ENCODE measurements around the gene CXCL9.
"Not testable (repeated sequence)": the region's sequence is repeated elsewhere in the genome, so short reads cannot be mapped to it uniquely, and the experiment has no call there.

The CXCL9 gene

DNA sequence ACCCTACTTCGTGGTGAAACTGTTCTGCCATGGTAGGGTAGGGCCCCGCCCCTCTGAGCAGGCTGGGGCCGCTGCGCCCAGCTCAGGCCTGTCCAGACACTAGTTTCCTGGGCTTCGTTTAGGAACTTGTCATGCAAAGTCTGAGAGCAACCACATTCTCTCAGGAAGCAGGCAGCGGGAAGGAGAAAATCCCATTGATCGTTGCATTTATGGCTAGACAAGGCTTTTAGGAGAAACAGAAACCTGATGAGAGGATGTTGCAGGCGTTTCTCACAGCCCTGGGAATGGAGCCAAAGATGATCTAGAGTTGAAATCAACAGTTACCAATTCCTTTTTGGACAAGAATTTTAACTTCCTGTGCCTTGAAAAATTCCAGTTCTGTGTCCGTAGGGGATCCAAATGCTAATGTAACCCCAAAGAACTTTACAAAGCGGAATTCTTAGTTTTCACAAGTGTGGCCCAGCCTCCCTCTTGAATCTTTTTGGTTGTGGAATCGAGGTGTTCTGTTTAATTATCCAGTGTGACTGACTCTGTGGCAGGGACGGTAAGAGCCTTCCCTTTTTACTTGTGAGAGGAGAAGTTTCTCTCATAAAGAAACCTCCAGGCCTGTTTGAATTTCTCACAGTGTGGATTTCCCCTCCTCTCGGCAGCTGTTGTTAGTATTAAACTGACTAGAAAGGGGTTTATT, 4.5 kb upstream of the CXCL9 start:
- DNase-seq (ENCODE audit: low spot score), result peak; percentile 35

DNA sequence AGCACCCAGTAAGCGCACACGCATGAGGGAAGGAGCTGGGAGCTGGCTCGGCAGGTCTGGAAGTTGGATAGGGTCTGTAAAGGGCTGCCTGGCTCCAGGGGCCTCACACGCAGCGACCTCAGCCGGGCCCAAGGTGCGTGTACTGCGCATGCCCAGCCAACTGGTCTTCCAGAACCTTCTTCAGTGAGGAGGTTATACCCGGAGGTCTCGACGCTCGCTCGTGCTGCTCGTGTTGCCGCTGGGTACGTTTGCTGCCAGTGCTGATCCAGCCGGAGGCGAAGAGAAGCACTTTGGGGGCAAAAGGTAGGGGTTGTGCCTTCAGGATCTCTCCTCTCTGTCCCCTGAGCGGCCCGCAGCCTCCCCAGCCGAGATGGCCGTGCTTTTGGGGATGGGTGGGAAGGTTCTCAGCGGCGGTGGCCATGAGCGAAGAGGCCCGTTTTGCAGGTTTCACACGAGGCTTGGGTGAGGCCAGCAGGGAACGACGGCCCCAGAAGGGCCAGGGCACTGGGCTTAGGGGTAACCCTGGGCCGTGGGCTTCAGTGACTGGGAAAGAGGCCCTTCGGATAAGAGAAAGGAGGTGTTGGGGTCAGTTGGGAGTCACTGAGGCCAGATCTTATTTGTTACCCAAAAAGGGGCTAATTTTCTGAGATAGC, 3.8 kb upstream of the CXCL9 start:
- DNase-seq (ENCODE audit: low spot score), result no peak

DNA sequence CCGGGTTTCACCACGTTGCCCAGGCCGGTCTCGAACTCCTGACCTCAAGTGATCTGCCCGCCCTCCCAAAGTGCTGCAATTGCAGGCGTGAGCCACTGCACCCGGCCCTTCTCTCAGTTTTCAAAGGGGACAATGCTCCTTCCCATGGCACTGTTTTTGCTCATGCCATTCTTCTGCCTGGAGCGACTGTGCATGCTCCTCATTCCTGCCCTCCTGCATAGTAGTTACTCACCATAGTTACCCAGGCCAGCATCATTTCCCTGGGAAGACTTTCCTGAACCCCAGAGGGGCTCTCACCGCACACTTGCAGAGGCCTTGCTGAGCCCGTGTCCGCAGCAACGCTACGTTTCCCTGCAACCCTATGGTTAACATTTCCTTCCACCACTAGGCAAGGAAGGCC, 3.3 kb upstream of the CXCL9 start:
- DNase-seq (ENCODE audit: low spot score), result no peak

DNA sequence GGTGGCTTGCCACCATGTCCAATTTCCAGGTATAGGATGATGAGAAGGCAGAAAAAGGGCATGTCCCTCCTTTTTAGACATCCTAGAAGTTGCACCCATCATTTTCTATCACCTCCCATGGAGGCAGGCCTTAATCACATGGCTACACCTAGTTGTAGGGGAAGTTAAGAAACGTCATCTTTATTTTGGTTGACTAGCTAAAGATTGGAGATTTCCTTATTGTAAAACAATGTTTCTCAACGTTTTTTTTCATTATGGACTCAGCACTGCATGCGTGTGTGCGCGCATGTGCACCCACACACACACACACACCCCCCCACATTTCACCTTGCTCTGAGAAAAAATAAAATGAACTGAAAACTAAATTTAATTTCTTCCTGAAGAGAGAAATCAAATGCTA, 2.0 kb upstream of the CXCL9 start:
- DNase-seq (ENCODE audit: low spot score), result no peak

DNA sequence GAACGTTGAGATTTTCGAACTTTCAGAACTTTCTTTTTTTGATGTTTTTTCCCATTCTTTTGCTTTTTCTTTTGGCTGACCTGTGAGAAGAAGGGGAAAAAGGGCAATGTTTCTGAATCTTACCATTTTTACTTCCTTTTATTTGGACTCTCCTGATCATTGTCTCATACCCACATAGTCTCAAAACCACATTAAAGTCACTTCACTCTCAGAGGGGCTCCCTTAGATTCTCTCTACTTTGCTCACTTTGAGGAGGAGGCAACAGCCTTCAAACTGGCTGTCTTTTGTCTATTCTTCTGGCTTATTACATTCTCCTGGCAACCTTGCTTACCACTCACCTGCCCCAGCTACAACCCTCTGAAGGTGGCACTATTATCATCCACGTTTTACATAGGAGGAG, 3.7 kb downstream of the CXCL9 start:
- no peak for DNase-seq (ENCODE audit: low spot score)

DNA sequence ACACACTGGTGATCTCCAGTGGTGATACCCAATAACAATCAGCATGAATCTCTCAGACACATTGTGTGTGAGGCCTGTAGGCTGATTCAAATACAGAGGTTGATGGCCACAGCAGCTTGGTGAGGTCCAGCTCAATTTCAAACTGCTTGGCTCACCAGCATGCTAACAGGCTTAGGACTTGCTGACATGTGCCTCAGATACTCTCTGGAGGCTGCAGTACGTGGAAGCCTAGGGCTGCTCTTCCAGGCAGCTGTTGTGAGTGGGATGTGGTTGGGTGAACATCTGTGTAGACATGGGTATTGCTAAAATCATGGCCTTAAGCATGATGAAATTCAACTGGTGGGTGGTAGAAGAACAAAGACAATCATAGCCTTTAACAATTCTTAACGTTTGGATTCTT, 4.3 kb downstream of the CXCL9 start:
- DNase-seq (ENCODE audit: low spot score), result no peak

DNA sequence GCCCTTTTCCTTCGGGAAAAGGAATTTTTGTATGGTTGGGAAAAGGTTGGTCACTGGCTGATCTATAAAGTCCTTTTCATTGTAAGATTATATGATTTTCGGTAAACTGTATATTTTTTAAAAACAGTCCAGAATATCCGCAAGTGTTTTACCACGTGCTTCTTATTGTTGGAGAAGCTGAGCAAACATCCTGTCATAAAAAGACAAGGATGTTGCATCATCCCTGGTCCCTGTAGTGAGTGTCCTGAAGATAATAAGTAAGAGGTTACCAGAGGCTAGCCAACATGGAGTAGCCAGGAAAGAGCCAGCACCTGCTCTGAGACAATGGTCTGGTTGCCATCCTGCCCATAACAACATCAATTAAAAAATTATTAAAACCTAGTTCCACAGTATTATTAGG, 5.1 kb downstream of the CXCL9 start:
- DNase-seq (ENCODE audit: low spot score), result no peak

DNA sequence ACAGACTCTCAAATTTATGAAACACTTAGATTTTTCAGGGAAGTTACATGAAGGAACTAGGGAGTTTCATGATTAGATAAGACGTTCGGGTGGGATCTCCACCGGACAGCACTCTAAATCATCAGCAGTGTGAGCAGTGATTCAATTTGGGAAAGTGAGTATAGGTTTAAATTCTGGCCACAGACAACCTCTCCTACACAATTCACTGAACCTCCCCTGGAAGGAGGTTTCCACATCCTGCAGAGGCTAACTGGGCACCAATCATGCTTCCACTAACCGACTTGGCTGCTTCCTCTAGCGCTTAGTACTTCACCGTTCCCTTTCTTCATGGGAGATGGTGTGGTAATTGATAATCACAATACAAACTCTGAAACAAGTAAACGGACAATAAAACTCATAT, 5.6 kb downstream of the CXCL9 start:
- no peak for DNase-seq (ENCODE audit: low spot score)

DNA sequence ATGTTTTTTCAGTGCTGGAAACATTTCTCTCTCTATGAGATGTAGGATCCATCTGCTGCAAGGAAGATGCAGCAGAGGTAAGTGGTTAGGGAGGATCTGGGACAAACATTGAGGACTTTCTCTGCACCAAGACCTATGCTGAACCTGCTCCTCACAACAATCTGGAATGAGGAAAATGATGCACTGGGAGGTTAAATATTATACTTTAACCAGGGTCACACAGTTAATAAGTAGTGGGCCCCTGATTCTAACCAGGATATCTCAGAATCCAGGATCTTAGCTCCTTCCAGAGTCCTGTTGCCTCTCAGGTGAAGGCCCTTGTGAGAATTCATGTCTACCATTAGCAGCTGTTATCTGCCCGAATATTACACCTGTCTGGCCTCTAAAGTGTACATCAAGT, 7.0 kb downstream of the CXCL9 start:
- no peak for DNase-seq (ENCODE audit: low spot score)

DNA sequence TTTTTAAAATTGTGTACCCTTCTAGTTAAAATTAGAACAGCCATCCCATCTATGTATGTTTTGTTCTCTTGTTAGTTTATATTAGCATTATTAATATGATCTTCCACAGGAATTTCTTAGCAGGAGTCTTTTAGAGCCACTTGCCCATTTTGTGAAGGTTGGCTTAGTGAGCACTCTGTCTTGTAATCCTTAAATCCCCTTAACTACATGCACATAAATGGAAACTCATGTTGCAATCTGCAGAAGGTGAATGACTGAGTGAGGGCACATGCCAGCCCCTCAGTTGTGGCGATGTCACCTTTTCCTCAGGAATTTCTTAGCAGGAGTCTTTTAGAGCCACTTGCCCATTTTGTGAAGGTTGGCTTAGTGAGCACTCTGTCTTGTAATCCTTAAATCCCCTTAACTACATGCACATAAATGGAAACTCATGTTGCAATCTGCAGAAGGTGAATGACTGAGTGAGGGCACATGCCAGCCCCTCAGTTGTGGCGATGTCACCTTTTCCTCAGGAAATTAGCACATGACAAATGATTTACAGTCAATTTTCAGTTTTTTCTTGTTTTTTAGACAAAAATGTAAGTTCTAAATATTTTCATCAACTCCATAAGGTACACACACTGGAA, 8.7 kb downstream of the CXCL9 start:
- not testable (repeated sequence) for DNase-seq (ENCODE audit: low spot score)

DNA sequence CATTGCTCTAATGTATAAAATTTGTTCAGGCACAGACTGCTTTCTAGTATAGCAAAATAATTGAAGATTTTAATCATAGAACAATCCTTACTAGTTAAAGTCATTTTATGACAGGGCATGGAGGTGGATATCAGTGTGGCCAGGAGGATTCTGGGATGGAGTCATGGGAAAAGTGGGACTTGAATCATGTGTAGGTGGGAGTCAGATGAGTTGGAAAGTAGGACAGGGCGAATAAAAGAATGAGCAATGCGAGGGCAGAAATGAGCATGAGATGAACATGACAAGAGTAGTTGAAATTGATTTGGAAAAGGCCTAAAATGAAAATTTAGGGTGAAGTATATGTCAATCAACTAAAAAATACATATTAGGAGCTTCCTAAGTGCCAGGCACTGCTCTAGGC, 9.4 kb downstream of the CXCL9 start:
- no peak for DNase-seq (ENCODE audit: low spot score)

DNA sequence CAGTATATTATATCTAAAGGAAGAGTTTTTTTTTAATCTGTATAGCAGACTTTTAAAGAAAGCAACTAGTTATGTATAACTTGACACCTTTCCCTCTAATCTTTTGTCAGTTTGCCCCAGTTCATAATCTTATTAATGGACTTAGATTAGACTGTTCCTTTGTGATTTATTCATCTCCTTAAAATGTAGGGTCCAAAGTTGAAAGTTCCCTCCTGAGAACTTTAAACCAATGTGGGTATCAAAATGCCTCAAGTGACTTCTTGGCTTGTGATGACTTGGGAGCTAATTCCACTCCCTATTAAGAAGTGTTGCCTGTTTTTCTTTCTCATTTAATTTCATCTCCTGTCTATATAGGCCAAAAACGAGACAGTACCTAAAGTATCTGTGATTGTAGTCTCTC, 10.2 kb downstream of the CXCL9 start:
- DNase-seq (ENCODE audit: low spot score), result no peak

DNA sequence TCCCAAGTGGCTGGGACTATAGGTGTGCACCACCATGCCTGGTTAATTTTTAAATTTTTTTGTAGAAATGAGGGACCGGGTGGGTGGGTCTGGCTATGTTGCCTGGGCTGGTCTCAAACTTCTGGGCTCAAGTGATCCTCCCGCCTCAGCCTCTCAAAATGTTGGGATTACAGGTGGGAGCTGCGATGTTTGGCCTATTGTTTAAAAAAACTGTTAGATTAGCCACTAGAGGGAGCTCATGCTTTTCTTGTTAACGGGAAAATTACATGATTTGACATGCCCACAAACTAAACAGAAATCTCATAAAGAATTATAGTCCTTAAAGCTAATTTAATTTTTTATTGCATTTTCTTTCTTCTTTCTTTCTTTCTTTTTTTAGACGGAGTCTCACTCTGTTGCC, 11.6 kb downstream of the CXCL9 start:
- DNase-seq (ENCODE audit: low spot score), result peak; percentile 50

DNA sequence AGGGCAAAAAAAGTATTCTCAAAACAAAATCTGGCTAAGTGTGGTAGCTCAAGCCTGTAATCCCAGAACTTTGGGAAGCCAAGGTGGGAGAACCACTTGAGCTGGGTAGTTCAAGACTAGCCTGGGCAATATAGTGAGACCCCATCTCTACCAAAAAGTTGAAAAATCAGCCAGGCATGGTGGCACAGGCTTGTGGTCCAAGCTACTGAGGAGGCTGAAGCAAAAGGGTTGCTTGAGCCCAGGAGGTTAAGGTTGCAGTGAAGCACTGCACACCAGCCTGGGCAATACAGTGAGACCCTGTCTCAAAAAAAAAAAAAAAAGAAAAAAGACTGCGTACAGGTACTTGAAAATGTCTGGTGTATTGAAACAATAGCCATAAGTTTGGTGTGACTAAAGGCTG, 14.8 kb downstream of the CXCL9 start:
- DNase-seq (ENCODE audit: low spot score), result no peak

DNA sequence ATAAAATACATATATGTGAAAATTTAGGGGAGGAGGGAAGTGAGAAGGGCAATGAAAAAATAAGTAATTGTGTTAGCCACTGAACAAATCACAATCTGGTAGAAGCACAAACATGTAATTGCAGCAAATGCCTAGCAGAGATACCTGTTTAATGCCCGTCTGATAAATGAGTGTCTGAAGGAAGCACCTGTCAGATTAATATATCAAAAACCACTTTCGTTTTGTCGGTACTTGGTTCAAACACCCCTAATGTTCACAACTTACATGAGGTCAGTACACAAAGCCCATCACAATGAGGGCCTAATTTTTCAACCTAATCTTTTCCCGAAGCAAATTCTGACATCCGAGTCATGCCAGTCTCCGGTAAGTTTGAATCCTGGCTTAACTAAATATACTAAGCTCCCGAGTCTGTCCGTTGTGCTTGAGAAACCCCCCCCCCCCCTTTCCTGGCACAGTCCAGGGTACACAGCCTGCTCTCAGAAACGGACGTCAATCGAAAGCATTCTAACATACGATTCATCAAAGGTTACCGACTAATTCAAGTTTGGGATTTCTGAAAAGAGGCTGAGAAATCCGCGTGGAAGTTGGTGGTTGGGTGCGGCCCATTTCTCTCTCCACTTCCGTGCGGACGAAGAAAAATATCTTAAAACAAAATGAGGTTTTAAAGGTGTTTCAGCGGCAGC, 17.3 kb downstream of the CXCL9 start:
- no peak for DNase-seq (ENCODE audit: low spot score)

DNA sequence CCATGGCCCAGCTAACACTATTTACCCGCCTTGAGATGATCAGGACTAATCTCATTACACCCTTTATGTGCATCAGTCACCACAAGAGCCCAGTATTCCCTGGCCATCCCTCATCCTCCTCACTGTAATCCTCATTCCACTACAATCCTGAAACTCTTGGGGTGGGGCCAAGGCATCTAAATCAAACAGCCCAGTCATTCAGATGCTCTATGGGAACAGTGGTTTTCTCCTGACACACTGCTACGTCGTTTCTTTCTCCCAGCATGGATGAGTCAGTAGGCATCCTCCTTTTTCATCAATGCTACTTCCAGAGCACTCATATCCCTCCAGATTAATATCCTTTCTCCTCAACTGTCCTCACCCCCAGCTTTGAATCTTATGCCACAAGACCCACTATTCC, 22.2 kb downstream of the CXCL9 start:
- no peak for DNase-seq (ENCODE audit: low spot score)

DNA sequence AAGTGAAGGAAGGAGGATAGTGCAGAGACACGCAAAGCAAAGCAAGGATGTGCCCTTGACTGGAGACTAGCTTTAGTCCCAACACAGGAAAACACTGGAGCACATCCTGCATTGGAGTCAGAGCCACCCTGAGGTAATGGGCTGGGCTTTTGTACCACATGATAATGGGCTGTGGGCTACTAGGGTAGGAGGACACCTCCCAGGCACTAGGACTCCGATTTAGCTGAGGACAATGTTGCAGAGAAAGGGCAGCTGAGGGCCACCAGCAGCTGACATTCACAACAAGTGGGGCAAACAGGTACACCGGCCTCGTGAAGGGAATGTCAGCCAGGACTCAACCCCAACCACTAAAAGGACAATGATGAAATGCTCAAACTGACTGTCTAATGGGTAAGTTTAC, 26.7 kb downstream of the CXCL9 start:
- DNase-seq (ENCODE audit: low spot score), result no peak

DNA sequence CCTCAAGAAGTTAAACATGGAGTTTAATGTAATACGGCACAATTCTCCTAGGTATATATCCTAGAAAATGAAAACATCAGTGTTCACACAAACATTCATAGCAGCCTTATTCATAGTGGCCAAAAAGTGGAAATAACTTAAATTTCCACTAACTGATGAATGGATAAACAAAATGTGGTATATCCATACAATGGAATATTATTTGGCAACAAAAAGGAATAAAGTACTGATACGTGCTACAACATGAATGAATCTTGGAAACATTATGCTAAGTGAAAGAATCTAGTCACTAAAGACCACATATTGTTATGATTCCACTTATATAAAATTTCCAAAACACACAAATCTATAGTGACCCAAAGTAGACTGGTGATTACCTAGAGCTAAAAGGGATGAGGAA, 31.1 kb downstream of the CXCL9 start:
- DNase-seq (ENCODE audit: low spot score), result no peak

DNA sequence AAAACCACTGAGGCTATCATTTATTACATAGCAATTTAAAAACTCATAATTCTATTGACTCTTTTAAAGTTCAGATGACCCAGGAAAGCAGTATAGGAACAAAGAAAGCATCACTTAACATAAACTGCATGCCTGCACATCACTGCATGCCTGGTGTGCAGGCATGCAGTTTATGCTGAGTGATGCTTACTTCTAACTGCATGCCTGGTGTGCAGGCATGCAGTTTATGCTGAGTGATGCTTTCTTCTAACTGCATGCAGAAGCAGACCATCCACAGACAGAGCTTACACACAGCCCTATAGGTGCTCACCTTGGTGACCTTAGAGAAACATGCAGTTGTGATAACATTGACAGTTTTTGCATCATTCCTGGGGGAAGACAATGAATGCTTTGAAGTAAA, 33.5 kb downstream of the CXCL9 start:
- DNase-seq (ENCODE audit: low spot score), result no peak

DNA sequence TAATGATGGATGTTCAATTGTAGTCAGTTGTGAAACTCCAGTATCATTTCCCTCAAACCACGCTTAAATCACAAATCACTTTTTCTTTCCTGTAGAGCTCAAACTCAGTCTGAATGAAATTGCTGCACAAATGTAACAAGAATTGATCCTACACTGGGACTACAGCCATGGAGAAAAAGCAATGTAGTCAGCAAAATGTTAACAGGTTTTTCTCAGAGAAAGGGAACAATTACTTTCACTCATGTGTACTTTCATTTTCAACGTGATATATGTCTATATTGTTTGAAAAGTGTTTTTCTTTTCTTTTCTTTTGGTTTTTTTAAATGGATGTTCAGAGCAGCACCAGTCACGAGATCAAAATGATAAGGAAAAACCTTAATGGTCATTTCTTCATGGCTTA, 39.2 kb downstream of the CXCL9 start:
- DNase-seq (ENCODE audit: low spot score), result no peak

DNA sequence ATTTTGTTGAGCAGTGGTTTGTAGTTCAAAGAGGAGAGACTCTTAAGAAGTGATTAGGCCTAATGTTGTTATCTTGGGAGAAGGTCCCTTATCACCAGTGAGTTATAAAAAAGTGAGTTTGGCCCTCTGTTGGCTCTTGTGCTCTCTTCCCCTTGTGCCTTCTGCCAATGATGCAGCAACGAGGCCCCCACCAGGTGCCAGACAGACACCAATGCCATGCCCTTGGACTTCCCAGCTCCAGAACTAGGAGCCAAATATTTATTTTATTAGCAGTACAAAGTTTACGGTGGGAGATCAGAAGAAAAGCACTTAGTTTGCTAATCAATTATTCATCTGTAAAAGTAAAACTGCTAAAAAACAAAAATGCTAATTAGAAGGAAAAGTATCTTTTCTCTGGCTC, 43.8 kb downstream of the CXCL9 start:
- DNase-seq (ENCODE audit: low spot score), result no peak

DNA sequence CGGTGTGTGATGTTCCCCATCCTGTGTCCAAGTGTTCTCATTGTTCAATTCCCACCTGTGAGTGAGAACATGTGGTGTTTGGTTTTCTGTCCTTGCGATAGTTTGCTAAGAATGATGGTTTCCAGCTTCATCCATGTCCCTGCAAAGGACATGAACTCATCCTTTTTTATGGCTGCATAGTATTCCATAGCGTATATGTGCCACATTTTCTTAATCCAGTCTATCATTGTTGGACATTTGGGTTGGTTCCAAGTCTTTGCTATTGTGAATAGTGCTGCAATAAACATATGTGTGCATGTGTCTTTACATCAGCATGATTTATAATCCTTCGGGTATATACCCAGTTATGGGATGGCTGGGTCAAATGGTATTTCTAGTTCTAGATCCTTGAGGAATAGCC, 45.2 kb downstream of the CXCL9 start:
- not testable (repeated sequence) for DNase-seq (ENCODE audit: low spot score)

DNA sequence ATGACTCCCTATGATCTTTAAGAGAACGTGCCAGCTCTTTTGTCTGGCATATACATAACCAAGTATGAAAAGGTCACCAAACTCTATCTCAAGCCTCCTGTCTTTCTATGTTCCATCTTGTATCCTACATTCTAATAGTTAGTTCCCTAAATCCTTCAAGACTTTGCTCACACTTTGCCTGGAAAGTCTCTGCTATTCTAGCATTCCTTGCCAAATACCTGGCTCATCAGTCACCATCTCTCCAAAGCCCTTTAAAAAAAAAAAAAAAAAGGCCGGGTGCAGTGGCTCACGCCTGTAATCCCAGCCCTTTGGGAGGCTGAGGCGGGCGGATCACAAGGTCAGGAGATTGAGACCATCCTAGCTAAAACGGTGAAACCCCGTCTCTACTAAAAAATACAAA, 48.8 kb downstream of the CXCL9 start:
- not testable (repeated sequence) for DNase-seq (ENCODE audit: low spot score)
